Fibroblast of villous mesenchyme (primary cell): ENCODE measurements around the gene NME9. TPM values are rescaled to one million over a fixed set of nuclear protein-coding genes. Genes with fewer than 3 reads are reported as not detected.

Source experiments
- DNase-seq: peaks from one replicate; pipeline ENCODE4 v3.0.0-alpha.2; 2010; ENCODE audit warnings: low read depth
- H3K4me3 ChIP-seq: 2 replicates; pipeline ENCODE4 v1.5.1; 2011; ENCODE audit warnings: low read depth, mild to moderate bottlenecking, low read length
- total RNA-seq: library from RNA; depleted of rRNA; stranded (reverse); fragments of >200 nt; gene quantifications from 2 replicates; pipeline ENCODE4 v1.2.3, GENCODE V29; 2012
- TF ChIP-seq, protein P1 (sequence below): IDR thresholded peaks from 2 replicates; pipeline ENCODE4 v1.5.1; 2012; ENCODE audit warnings: low read depth, mild to moderate bottlenecking, low read length; ENCODE audit not compliant: insufficient read depth

Gene NME9
- total RNA-seq, 1 donor, result under 0.01 TPM

DNA sequence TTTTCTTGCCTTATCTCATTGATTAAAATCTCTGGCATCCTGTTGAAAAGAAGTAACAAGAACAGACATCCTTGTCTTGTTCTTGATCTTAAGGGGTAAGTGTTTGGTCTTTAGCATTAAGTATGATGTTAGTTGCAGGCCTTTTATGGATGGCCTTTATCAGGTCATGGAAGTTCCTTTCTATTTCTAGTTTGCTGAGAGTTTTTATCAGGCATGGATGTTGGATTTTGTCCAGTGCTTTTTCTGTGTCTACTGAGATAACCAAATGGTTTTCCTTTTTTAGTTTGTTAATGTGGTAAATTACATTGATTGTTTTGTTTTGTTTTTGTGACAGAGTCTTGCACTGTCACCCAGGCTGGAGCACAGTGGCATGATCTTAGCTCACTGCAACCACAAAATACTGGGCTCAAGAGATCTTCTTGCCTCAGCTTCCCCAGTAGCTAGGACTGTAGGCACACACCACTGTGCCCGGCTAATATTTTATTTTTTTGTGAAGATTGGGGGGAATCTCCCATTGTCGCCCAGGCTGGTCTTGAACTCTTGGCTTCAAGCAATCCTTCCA lies 45.0 kb upstream of the NME9 start:
- peak; percentile 21 for DNase-seq
- TF ChIP-seq, protein P1, sequence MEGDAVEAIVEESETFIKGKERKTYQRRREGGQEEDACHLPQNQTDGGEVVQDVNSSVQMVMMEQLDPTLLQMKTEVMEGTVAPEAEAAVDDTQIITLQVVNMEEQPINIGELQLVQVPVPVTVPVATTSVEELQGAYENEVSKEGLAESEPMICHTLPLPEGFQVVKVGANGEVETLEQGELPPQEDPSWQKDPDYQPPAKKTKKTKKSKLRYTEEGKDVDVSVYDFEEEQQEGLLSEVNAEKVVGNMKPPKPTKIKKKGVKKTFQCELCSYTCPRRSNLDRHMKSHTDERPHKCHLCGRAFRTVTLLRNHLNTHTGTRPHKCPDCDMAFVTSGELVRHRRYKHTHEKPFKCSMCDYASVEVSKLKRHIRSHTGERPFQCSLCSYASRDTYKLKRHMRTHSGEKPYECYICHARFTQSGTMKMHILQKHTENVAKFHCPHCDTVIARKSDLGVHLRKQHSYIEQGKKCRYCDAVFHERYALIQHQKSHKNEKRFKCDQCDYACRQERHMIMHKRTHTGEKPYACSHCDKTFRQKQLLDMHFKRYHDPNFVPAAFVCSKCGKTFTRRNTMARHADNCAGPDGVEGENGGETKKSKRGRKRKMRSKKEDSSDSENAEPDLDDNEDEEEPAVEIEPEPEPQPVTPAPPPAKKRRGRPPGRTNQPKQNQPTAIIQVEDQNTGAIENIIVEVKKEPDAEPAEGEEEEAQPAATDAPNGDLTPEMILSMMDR, result no peak
- H3K4me3 ChIP-seq, result no peak overlapping the region

DNA sequence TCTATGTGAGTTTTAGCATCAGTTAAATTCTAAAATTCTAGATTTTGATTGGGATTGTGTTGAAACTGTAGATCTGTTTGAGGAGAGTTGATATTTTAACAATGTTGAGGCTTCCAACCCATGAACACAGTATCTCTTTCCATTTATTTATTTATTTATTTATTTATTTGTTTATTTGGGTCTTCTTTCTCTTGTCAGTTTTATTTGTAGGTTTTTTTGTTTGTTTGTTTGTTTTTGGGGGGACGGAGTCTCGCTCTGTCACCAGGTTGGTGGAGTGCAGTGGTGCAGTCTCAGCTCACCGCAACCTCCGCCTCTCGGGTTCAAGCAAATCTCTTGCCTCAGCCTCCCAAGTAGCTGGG lies 44.1 kb upstream of the NME9 start:
- no peak overlapping the region for H3K4me3 ChIP-seq
- TF ChIP-seq, protein P1, result no peak
- DNase-seq, result no peak

DNA sequence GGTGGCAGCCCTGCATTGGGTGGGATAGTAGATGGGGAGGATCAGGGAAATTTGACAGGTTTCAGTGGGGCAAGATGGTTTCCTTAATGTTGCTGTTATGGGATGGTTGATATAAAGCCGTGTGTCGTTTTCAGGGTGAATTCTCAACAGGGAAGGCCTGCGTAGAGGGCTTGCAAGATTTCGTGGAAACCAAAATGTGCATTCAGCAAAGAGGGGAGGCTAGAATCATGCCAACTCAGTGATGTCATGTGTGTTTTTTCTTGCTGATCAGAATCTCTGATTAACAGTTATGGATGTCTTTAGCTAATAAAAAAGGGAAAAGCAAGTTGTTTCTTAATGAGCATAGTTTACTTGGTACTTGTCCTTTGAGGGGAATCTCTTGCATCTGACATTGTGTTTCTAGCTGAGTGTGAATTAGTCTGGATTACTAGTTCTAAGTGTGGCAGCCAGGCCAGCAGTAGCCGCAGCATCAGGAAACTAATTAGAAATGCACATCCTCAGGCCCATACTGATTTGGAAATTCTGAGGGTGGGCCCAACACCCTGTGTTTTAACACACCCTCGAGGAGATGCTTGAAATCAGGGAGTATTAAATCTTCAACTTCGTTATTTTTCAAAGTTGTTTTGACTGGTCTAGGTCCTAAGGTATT lies 43.6 kb upstream of the NME9 start:
- no peak for DNase-seq
- H3K4me3 ChIP-seq, result no peak overlapping the region
- TF ChIP-seq, protein P1, result no peak

DNA sequence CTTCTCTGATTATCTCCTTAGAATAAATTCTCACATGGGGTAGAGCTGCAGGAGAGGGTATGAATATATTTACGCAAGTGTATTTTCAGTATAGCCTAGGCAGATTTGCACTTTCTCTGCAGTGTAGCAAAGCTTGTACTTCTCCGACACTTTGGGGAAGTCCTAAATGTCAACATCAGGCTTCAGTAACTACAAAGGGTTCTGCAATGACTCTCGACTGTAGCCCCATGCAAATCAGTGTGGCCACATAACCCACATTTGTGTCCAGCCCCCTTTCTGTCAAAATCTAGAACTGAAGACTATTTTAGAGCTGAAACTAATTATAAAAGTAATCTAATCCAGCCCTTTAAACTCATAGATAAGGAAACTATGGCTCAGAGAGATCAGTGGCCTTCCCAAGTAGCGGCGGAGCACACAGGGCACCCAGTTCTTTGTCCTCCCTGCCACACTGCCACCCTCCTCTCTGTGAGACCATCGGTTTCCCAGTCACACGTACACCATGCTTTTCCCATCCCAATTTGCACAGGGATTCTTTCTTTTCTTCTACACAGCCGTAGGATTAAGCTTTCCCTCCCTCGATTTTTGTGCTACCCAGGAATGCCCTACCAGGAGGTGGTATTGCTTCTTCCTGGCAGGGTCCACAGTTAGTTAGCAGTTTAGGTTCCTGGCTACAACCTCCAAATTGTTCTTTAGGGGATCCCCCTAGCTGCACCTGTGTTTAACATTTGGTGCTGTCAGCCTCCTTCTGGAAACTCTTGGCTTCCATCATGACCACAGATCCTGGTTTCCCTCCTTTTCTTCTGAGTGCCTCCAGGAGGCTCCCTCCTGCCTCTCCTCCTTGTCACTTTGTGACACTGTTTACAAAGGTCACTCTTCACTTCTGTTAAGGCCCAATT lies 41.7 kb upstream of the NME9 start:
- no peak overlapping the region for H3K4me3 ChIP-seq
- TF ChIP-seq, protein P1, result no peak
- DNase-seq, result no peak

GRCh38 chr3:138370321-138370720 lies 40.7 kb upstream of the NME9 start:
- TF ChIP-seq, protein P1, result no peak
- no peak for DNase-seq
- no peak overlapping the region for H3K4me3 ChIP-seq

- H3K4me3 ChIP-seq, result no peak overlapping the region
- TF ChIP-seq, protein P1, result no peak
- no peak for DNase-seq
These were observed 39.7 kb upstream of the NME9 start for GRCh38 chr3:138369151-138369900.
